Renal cortical epithelial cell (primary cell): ENCODE results near the gene MAP1B. TPM values are rescaled to one million over a fixed set of nuclear protein-coding genes. Genes with fewer than 3 reads are reported as not detected.
A peak's percentile ranks its signal among the peaks of the same experiment; 100 is the strongest.

Experiments
- DNase-seq: peaks from one replicate; pipeline ENCODE4 v3.0.0-alpha.2; 2011; ENCODE audit warnings: low read depth
- total RNA-seq: library from RNA; depleted of rRNA; stranded (reverse); fragments of >200 nt; gene quantifications from 2 replicates; pipeline ENCODE4 v1.2.3, GENCODE V29; 2014

Gene MAP1B
- total RNA-seq, 1 donor from 2014 or later: 156 TPM

- no peak for DNase-seq
Measured at GRCh38 chr5:72096602-72097188, 10.6 kb upstream of the MAP1B start.

GRCh38 chr5:72101828-72102227 is 5.4 kb upstream of the MAP1B start:
- DNase-seq: peak; percentile 26

GRCh38 chr5:72106817-72107130 is 501 bp upstream of the MAP1B start:
- no peak for DNase-seq

- DNase-seq: no peak
Measured at GRCh38 chr5:72107901-72108201, 576 bp downstream of the MAP1B start.

- peak; percentile 38 for DNase-seq
Measured at GRCh38 chr5:72108202-72109061, 1.2 kb downstream of the MAP1B start.

- no peak for DNase-seq
Measured at GRCh38 chr5:72109062-72109411, 1.8 kb downstream of the MAP1B start.

- DNase-seq: no peak
Measured at GRCh38 chr5:72109625-72110024, 2.4 kb downstream of the MAP1B start.

- DNase-seq: no peak
Measured at GRCh38 chr5:72110394-72111013, 3.2 kb downstream of the MAP1B start.

GRCh38 chr5:72112389-72112788 is 5.1 kb downstream of the MAP1B start:
- DNase-seq: no peak

- no peak for DNase-seq
Measured at GRCh38 chr5:72114629-72115028, 7.4 kb downstream of the MAP1B start.

- DNase-seq: no peak
Measured at GRCh38 chr5:72115296-72115695, 8.0 kb downstream of the MAP1B start.

GRCh38 chr5:72117307-72117706 is 10.0 kb downstream of the MAP1B start:
- DNase-seq: no peak

GRCh38 chr5:72121052-72121779 is 13.9 kb downstream of the MAP1B start:
- no peak for DNase-seq

- DNase-seq: no peak
Measured at GRCh38 chr5:72121780-72122445, 14.6 kb downstream of the MAP1B start.

GRCh38 chr5:72122602-72123001 is 15.3 kb downstream of the MAP1B start:
- DNase-seq: no peak

- no peak for DNase-seq
Measured at GRCh38 chr5:72123764-72124376, 16.6 kb downstream of the MAP1B start.

GRCh38 chr5:72125271-72125940 is 18.1 kb downstream of the MAP1B start:
- DNase-seq: no peak

GRCh38 chr5:72125941-72126620 is 18.8 kb downstream of the MAP1B start:
- peak; percentile 52 for DNase-seq

- no peak for DNase-seq
Measured at GRCh38 chr5:72126796-72127195, 19.5 kb downstream of the MAP1B start.

GRCh38 chr5:72129725-72130124 is 22.4 kb downstream of the MAP1B start:
- no peak for DNase-seq

- DNase-seq: no peak
Measured at GRCh38 chr5:72130351-72130761, 23.1 kb downstream of the MAP1B start.
